HUES64 (cell line): Measurements from ENCODE around the gene TLE3.

Experiments
- H3K27ac ChIP-seq: 2 replicates; pipeline ENCODE4 v1.7.0; 2013; ENCODE audit warnings: low read depth, low read length, inconsistent platforms
- H3K27me3 ChIP-seq: 2 replicates; pipeline ENCODE4 v1.6.1; 2013; ENCODE audit warnings: mild to moderate bottlenecking, low read length; ENCODE audit not compliant: insufficient read depth
- H3K36me3 ChIP-seq: 2 replicates; pipeline ENCODE4 v1.6.1; 2013; ENCODE audit warnings: mild to moderate bottlenecking, low read length; ENCODE audit not compliant: insufficient read depth
- H3K4me1 ChIP-seq: 2 replicates; pipeline ENCODE4 v1.6.1; 2013; ENCODE audit warnings: mild to moderate bottlenecking, low read length, moderate library complexity; ENCODE audit not compliant: insufficient read depth
- H3K4me3 ChIP-seq: 2 replicates; pipeline ENCODE4 v1.5.1; 2013; ENCODE audit warnings: mild to moderate bottlenecking, low read length, moderate library complexity
- H3K9ac ChIP-seq: 2 replicates; pipeline ENCODE4 v1.6.1; 2013; ENCODE audit warnings: mild to moderate bottlenecking, low read depth, low read length
- H3K9me3 ChIP-seq: 2 replicates; pipeline ENCODE4 v1.6.1; 2013; ENCODE audit warnings: low read depth, low read length; ENCODE audit not compliant: insufficient read depth
- WGBS: fragments of 150-250, 120-280 bp; methylation state at CpG from one replicate; pipeline ENCODE4 v1.1.7; 2013; ENCODE audit warnings: missing lambda C conversion rate; 5-methylcytosine and 5-hydroxymethylcytosine counted together

Gene TLE3

DNA sequence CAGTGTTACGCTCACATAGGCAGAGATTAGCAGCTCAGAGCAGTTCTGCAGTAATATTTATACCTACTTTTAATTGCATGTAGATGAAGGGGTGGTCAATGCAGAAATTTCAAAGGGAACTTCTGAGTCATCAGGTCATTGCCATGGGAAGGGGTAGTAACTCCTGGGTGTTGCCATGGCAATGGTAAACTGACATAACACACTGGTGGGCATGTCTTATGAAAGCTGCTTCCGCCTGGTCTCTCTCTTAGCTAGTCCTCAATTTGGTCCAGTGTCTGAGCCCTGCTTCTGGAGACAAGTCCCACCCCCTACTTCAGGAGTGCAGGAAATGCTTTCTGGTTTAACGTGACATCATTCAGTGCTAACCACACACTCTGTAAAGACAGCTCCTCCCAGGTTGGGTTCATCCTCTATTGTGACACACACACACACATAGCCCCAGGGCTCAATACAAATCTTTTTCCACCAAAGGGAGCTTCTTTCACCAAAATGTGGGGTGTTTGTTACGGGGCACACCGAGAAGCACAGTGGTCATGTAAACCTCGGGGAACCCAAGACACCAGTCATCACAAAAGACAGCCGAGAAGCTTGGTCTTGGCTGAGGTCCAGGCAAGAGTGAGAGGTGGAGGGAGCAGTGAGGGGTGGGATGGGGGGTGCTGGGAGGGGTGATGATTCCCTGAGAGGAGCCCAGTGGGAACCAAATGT lies 74.5 kb downstream of the TLE3 start:
- no peak overlapping the region for H3K27ac ChIP-seq
- peaks cover 9% of the 10 kb centered on the region; the same call in 1 of the 2 replicates for H3K4me1 ChIP-seq
- no peaks in the 10 kb centered on the region for H3K27me3 ChIP-seq
- H3K36me3 ChIP-seq, result no peaks in the 10 kb centered on the region
- no peak overlapping the region for H3K9ac ChIP-seq
- no peak overlapping the region for H3K4me3 ChIP-seq
- H3K9me3 ChIP-seq, result no peaks in the 10 kb centered on the region; the same call in 1 of the 2 replicates
- 94% methylated on average over 7 of the region's 7 CpGs for WGBS

DNA sequence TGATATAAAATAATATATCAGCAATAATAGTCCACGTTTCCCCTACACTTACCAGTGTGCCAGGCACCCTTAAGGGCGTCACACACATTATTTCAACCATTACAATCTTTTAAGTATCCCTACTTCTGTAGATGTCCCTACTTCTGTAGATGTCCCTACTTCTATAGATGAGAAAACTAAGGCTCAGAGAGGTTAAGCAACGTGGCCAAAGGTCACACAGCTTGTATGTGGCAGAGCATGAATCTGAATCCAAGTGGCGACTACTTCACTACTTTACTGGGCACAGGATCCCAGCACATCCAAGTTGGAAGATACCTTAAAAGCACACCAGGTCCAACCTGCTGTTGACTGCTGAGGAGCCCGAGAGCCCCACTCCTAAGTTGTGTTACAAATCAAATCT lies 77.5 kb downstream of the TLE3 start:
- Histone ChIP-seq H3K27me3 (no peaks in the 10 kb centered on the region), H3K27ac (no peak overlapping the region), H3K4me1 (peaks cover 13% of the 10 kb centered on the region), H3K9me3 (no peaks in the 10 kb centered on the region; the same call in 1 of the 2 replicates), H3K4me3 (no peak overlapping the region), H3K36me3 (no peaks in the 10 kb centered on the region), H3K9ac (no peak overlapping the region)
- WGBS, result 88% methylated on average over 5 of the region's 5 CpGs

DNA sequence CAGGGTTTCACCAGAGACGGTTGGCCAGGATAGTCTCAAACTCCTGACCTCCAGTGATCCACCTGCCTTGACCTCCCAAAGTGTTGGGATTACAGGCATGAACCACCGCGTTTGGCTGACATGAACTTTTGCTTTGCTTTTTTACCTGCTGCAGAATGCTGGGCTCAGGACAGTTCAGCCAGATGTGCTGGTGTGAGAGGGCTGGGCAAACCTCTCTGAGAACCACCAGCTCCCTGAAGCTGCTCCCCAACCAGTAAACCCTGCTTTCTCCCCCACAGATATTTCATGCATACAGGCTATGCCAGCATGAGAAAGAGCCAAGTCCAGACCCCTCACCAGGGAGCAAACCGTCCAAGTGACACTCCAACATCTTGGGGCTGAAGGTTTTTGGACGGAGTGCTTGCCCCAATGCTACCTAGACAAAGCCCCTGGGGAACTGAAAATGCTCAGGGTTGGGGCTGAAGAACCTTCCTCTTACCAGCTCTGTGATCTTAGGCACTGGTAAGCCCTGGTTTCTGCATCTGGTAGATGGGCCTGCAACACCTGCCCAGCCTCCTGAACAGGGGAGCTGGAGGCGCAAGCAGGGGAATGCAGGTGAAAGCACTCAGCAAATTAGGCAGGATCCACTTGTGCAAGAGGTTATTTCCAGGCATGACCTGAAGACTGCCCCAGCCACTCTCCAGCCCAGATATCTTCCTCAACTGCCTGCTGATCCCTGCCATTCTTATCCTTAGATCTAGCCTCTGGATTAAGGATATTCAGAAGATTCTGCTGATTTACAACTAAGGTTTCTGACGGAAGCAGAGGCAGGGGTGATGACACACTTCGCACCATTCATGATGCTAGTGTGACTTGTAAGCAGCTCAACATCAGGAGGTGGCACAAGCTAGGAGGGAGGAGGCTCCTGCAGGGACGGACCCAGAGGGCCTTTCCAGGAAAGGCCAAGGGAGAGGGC lies 78.8 kb downstream of the TLE3 start:
- H3K9me3 ChIP-seq, result no peaks in the 10 kb centered on the region; the same call in 1 of the 2 replicates
- no peaks in the 10 kb centered on the region for H3K36me3 ChIP-seq
- no peak overlapping the region for H3K9ac ChIP-seq
- peaks cover 14% of the 10 kb centered on the region for H3K4me1 ChIP-seq
- 89% methylated on average over 9 of the region's 9 CpGs for WGBS
- no peak overlapping the region for H3K4me3 ChIP-seq
- no peak overlapping the region for H3K27ac ChIP-seq
- H3K27me3 ChIP-seq, result no peaks in the 10 kb centered on the region

DNA sequence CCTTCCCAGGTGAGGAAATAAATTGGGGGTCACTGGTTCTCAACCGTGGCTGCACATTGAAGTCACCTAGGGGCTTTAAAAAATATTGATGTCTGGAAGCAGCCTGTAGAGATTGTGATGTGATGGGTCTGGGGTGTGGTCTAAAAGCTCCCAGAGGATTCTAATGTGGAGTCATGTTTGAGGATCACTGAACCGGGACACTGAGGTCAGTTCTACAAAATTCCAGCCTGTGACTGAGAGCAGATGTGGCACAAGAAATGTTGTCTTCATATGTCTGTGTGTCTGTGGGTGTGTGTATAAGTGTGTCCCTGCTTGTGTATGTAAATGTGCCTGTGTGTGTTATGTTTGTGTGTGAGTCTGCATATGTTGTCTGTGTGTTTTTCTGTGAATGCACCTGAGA lies 79.9 kb downstream of the TLE3 start:
- 89% methylated on average over 2 of the region's 2 CpGs for WGBS
- Histone ChIP-seq H3K27ac (no peak overlapping the region), H3K36me3 (no peaks in the 10 kb centered on the region), H3K9ac (no peak overlapping the region), H3K9me3 (no peaks in the 10 kb centered on the region; the same call in 1 of the 2 replicates), H3K4me1 (peaks cover 11% of the 10 kb centered on the region), H3K4me3 (no peak overlapping the region), H3K27me3 (no peaks in the 10 kb centered on the region)

DNA sequence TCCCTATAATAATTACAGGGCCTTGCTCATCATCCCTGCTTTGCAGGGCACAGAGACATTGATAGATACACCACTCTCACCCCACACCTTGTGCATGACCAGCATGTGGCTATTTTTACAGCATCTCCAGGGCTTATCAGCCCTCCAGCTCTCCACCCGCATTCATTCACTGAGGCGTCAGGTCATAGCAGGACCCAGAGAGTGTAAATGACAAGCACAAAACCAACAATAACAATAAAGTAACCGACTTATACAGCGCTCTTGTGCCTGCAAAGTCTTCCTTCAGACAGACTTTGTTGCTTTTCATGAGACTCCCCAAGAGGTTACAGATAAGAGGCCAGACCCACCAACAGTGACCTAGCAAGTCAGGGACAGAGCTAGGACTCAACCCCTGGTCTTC lies 80.7 kb downstream of the TLE3 start:
- H3K36me3 ChIP-seq, result no peaks in the 10 kb centered on the region
- H3K27ac ChIP-seq, result no peak overlapping the region
- 94% methylated on average over 4 of the region's 4 CpGs for WGBS
- H3K4me3 ChIP-seq, result no peak overlapping the region
- no peak overlapping the region for H3K9ac ChIP-seq
- peaks cover 11% of the 10 kb centered on the region for H3K4me1 ChIP-seq
- H3K9me3 ChIP-seq, result no peaks in the 10 kb centered on the region; the same call in 1 of the 2 replicates
- no peaks in the 10 kb centered on the region for H3K27me3 ChIP-seq

DNA sequence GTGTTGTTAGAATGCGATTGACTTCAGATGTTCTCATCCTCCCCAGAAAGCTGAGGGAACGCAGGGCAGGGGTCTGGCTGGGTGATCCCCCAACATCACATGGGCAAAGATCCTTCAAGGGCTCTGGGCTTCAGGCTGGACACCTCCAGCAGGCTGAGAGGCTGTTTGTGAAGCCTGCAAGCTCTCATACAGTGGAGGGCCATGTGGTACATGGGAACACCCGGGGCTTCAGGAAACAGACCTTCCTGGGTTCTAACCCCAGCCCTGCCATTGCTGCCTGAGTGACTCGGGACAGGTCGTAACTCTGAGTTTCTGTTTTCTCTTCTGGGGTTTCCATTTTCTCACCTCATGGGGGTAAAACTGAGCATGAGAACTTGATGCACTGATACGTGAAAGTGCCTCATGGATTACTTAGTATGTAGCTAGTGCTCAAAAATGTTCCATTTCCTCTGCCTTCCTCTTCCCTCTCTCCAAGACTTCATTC lies 81.2 kb downstream of the TLE3 start:
- Histone ChIP-seq H3K27ac (no peak overlapping the region), H3K4me3 (no peak overlapping the region), H3K9ac (no peak overlapping the region), H3K36me3 (no peaks in the 10 kb centered on the region), H3K27me3 (no peaks in the 10 kb centered on the region), H3K4me1 (peaks cover 11% of the 10 kb centered on the region), H3K9me3 (no peaks in the 10 kb centered on the region)
- WGBS, result 88% methylated on average over 6 of the region's 6 CpGs

DNA sequence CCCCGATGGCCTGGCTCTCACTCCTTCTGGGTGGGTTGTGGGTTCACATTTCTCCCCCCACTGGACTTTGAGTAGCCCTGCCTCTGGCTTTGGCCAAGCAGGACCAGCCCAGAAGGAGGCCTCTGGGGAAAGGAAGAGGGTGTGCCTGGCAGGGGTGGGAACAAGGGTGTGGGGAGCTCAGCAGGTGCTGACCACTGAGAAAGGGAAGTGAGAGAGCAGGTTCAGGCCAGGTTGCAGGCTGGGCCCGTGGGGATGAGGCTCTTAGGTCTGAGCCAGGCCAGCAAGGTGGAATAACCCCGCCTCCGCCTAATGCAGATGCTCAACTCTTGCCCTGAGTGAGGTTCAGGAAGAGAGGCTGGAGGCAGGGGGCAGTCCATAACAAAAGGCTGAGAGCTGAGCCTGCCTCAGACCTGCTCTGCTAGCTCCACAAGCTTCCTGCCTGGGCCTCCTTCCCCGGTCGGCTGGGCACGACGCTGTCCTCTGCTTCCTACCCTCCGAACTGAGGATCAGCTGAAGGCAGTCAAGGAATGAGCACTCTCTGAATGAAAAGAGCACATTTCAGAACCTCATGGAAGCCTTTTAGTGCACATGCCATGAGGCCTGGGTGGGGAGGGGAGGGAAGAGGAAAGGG lies 82.7 kb downstream of the TLE3 start:
- Histone ChIP-seq H3K36me3 (no peaks in the 10 kb centered on the region), H3K27me3 (no peaks in the 10 kb centered on the region), H3K4me1 (peaks cover 11% of the 10 kb centered on the region), H3K27ac (no peak overlapping the region), H3K9ac (peak overlapping the region; percentile 22; the same call in 1 of the 2 replicates), H3K4me3 (no peak overlapping the region), H3K9me3 (no peaks in the 10 kb centered on the region)
- 22% methylated on average over 9 of the region's 9 CpGs for WGBS

DNA sequence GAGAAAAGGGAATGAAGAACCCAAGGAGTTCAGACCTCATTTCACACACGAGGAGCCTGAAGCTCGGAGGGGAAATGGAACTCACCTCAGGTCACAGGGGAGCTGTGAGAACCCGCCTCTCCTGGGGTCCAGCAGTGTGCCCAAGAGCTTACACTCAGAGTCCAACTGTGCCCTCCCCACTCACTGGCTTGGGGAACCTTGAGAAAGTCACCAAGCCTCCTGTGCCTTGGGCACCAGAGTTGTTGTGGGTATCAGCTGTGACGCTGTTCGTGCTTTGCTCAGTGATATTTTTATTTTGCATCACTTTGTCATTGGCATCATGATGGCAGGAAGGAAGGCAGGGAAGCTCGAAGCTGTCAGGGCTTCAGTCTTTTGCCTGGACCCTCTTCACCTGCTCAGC lies 83.4 kb downstream of the TLE3 start:
- Histone ChIP-seq H3K27me3 (no peaks in the 10 kb centered on the region), H3K4me1 (peaks cover 11% of the 10 kb centered on the region), H3K9ac (no peak overlapping the region), H3K36me3 (no peaks in the 10 kb centered on the region), H3K4me3 (no peak overlapping the region), H3K9me3 (no peaks in the 10 kb centered on the region), H3K27ac (no peak overlapping the region)
- 94% methylated on average over 6 of the region's 6 CpGs for WGBS

DNA sequence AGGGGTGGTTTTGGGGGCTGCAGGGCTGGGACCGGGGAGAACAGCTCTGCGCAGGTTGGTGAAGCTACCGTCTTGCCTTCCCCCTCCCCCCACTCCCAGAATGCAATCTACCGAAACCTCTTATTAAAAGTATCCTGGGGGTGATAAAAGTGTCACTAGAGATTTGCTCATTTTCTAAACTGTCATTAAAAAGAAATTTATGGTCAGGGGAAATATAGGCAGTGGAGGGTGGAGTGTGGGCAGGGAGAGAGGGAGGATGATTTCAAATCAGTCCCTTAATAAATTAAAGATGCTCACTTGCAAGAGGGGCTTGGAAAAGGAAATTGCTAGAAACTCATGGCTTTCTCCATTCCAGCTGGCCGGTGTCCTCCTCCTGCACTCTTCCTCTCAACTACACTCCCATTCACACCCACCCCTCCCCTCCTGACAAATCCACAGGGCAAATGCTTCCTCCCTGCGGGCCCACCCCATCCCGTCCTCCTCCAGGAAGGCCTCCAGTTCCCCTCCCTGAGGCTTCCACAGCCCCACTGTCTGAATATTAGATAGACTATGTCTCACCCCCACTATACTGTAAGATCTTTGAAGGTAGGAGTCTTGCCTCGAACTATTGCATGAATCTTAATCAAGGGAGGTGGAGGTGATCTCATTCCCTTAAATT lies 83.9 kb downstream of the TLE3 start:
- H3K9ac ChIP-seq, result no peak overlapping the region
- H3K4me1 ChIP-seq, result peaks cover 11% of the 10 kb centered on the region
- no peak overlapping the region for H3K27ac ChIP-seq
- H3K4me3 ChIP-seq, result no peak overlapping the region
- H3K9me3 ChIP-seq, result no peaks in the 10 kb centered on the region
- WGBS, result 89% methylated on average over 3 of the region's 8 CpGs
- H3K27me3 ChIP-seq, result no peaks in the 10 kb centered on the region
- no peaks in the 10 kb centered on the region for H3K36me3 ChIP-seq

DNA sequence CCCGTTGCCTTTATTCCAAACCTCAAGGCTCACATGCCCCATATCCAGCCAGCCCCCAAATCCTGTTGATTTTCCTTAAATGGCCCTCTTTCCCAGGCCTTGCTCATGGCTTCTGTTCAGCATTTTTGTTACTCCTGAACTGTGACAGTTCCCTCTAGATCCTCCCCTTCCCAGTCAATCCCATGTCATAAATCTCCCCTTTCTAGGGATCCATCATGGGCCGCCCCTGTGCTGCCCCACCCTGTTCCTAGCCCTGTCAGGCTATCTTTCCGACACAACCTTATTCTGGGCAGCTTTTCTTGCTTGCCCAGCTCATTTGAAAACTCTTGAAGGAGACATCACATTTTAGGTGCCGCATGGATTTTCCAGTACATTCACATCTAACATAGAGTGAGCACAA lies 84.8 kb downstream of the TLE3 start:
- H3K9me3 ChIP-seq, result no peaks in the 10 kb centered on the region
- 90% methylated on average over 4 of the region's 4 CpGs for WGBS
- H3K9ac ChIP-seq, result no peak overlapping the region
- H3K27ac ChIP-seq, result no peak overlapping the region
- H3K4me1 ChIP-seq, result peaks cover 11% of the 10 kb centered on the region
- no peaks in the 10 kb centered on the region for H3K36me3 ChIP-seq
- H3K27me3 ChIP-seq, result no peaks in the 10 kb centered on the region
- no peak overlapping the region for H3K4me3 ChIP-seq
